Panc1 (cell line): ENCODE results near the gene NPIPB12.
"Not testable (repeated sequence)": the region's sequence is repeated elsewhere in the genome, so short reads cannot be mapped to it uniquely, and the experiment has no call there.

Source experiments
- CTCF ChIP-seq: fragments of 450-650 bp; IDR thresholded peaks from 2 replicates; pipeline ENCODE4 v1.5.1; 2017; ENCODE audit warnings: mild to moderate bottlenecking
- POLR2AphosphoS5 ChIP-seq: IDR thresholded peaks from 2 replicates; pipeline ENCODE4 v1.6.1; 2012; ENCODE audit warnings: mild to moderate bottlenecking, low read depth, low read length, moderate library complexity
- REST ChIP-seq, 2 experiments: IDR thresholded peaks; 2 replicates each; pipeline ENCODE4 v1.6.1; 2011 to 2012; ENCODE audit warnings: low read depth in 2 of 2, control low read depth in 1 of 2, low read length in 1 of 2, mild to moderate bottlenecking in 1 of 2, moderate library complexity in 1 of 2; ENCODE audit not compliant: insufficient read depth in 1 of 2

- TF ChIP-seq CTCF; POLR2AphosphoS5; REST (IDR thresholded peaks at IDR 0.05; ENCODE audit: insufficient read depth in 1 of 2, low read depth in 2 of 2, low read length in 1 of 2): not testable (repeated sequence)
Observed at GRCh38 chr16:29460647-29461030, 45.6 kb downstream of the NPIPB12 start.
